Loucy (cell line): ENCODE measurements around the gene IL10RA.

Experiments used
- EZH2phosphoT487 ChIP-seq: fragments of 200-600 bp; IDR thresholded peaks from 2 replicates; pipeline ENCODE4 v1.6.1; 2018; ENCODE audit warnings: antibody characterized with exemption, mild to moderate bottlenecking, moderate library complexity, borderline replicate concordance
- TF ChIP-seq, protein P1 (sequence below): fragments of 200-600 bp; sonication (generic); conservative IDR thresholded peaks from 2 replicates; pipeline ENCODE4 v1.5.1; 2014; ENCODE audit warnings: mild to moderate bottlenecking, antibody characterized with exemption, low read length

DNA sequence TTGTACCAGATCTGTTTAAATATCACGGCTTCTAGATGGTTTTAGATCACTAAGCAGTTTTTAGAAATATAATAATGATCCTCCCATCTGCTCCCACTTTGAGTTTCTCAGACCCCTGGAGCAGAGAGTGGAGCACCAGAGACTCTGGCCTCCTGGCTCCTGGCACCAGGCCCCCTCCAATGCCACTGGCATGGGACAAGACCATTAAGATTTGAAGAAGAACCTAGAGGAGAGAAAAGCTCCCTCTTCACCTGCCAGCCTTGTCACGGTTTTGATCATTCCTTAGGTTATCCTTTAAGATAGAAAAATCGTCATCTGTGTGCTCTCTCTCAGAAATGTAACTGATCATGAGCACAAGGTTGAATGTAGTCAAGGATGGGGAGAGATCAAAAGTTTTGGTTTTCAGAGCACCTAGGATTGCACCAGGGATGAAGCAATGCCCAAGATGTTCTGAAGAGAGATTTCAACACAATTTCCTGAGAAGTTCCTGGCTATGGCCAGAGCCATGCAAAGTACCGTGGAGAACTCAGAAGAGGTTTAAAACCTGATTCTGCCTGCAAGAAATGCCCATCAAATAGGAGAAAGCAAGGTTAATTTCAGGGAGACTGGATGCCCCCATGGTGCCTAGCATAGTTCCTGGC is 22.2 kb downstream of the IL10RA start:
- TF ChIP-seq, protein P1, sequence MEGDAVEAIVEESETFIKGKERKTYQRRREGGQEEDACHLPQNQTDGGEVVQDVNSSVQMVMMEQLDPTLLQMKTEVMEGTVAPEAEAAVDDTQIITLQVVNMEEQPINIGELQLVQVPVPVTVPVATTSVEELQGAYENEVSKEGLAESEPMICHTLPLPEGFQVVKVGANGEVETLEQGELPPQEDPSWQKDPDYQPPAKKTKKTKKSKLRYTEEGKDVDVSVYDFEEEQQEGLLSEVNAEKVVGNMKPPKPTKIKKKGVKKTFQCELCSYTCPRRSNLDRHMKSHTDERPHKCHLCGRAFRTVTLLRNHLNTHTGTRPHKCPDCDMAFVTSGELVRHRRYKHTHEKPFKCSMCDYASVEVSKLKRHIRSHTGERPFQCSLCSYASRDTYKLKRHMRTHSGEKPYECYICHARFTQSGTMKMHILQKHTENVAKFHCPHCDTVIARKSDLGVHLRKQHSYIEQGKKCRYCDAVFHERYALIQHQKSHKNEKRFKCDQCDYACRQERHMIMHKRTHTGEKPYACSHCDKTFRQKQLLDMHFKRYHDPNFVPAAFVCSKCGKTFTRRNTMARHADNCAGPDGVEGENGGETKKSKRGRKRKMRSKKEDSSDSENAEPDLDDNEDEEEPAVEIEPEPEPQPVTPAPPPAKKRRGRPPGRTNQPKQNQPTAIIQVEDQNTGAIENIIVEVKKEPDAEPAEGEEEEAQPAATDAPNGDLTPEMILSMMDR: no peak
- no peak for TF ChIP-seq EZH2phosphoT487
